ENCODE measurements around the gene SERBP1. TPM values are rescaled to one million over a fixed set of nuclear protein-coding genes. Genes with fewer than 3 reads are reported as not detected.
"Not testable (repeated sequence)": the region's sequence is repeated elsewhere in the genome, so short reads cannot be mapped to it uniquely, and the experiment has no call there.

Gene SERBP1
- total RNA-seq, 1 donor from 2014 or later, result 174 TPM

GRCh38 chr1:67440339-67440738 lies 10.1 kb upstream of the SERBP1 start:
- no peak for DNase-seq (ENCODE audit: low spot score)

GRCh38 chr1:67439277-67440029 lies 9.3 kb upstream of the SERBP1 start:
- DNase-seq (ENCODE audit: low spot score), result no peak

GRCh38 chr1:67437961-67438360 lies 7.8 kb upstream of the SERBP1 start:
- no peak for DNase-seq (ENCODE audit: low spot score)

GRCh38 chr1:67436511-67437055 lies 6.4 kb upstream of the SERBP1 start:
- no peak for DNase-seq (ENCODE audit: low spot score)

GRCh38 chr1:67434491-67434890 lies 4.3 kb upstream of the SERBP1 start:
- no peak for DNase-seq (ENCODE audit: low spot score)

- no peak for DNase-seq (ENCODE audit: low spot score)
Measured at GRCh38 chr1:67433837-67434236, 3.6 kb upstream of the SERBP1 start.

- DNase-seq (ENCODE audit: low spot score), result no peak
Measured at GRCh38 chr1:67432745-67433144, 2.5 kb upstream of the SERBP1 start.

GRCh38 chr1:67431869-67432578 lies 1.8 kb upstream of the SERBP1 start:
- no peak for DNase-seq (ENCODE audit: low spot score)

- no peak for DNase-seq (ENCODE audit: low spot score)
Measured at GRCh38 chr1:67431156-67431765, 1.1 kb upstream of the SERBP1 start.

GRCh38 chr1:67429528-67430357 lies 459 bp downstream of the SERBP1 start:
- no peak for DNase-seq (ENCODE audit: low spot score)

- no peak for DNase-seq (ENCODE audit: low spot score)
Measured at GRCh38 chr1:67429011-67429527, 1.1 kb downstream of the SERBP1 start.

- no peak for DNase-seq (ENCODE audit: low spot score)
Measured at GRCh38 chr1:67427947-67428346, 2.3 kb downstream of the SERBP1 start.

- no peak for DNase-seq (ENCODE audit: low spot score)
Measured at GRCh38 chr1:67427465-67427864, 2.7 kb downstream of the SERBP1 start.

GRCh38 chr1:67420835-67421492 lies 9.2 kb downstream of the SERBP1 start:
- no peak for DNase-seq (ENCODE audit: low spot score)

GRCh38 chr1:67418839-67419586 lies 11.2 kb downstream of the SERBP1 start:
- no peak for DNase-seq (ENCODE audit: low spot score)

GRCh38 chr1:67417733-67418132 lies 12.5 kb downstream of the SERBP1 start:
- not testable (repeated sequence) for DNase-seq (ENCODE audit: low spot score)

- no peak for DNase-seq (ENCODE audit: low spot score)
Measured at GRCh38 chr1:67415041-67415440, 15.2 kb downstream of the SERBP1 start.

- DNase-seq (ENCODE audit: low spot score), result no peak
Measured at GRCh38 chr1:67414574-67414973, 15.6 kb downstream of the SERBP1 start.

- DNase-seq (ENCODE audit: low spot score), result not testable (repeated sequence)
Measured at GRCh38 chr1:67413101-67413500, 17.1 kb downstream of the SERBP1 start.

- no peak for DNase-seq (ENCODE audit: low spot score)
Measured at GRCh38 chr1:67408148-67408547, 22.1 kb downstream of the SERBP1 start.

Data from ureter (tissue), 1 donor.